DOHH2 (cell line): ENCODE data around the gene SNIP1.

Experiments
- H3F3A ChIP-seq: fragments of 200-600 bp; sonication (generic), shearing (Covaris generic); 2 replicates; pipeline ENCODE4 v1.6.0; 2016; ENCODE audit warnings: antibody characterized with exemption, mild to moderate bottlenecking; ENCODE audit not compliant: control insufficient read depth, insufficient read depth
- H3K27ac ChIP-seq: fragments of 200-600 bp; sonication (generic); 2 replicates; pipeline ENCODE4 v1.5.1; 2014; ENCODE audit warnings: low read depth, mild to moderate bottlenecking, low read length, moderate library complexity
- H3K27me3 ChIP-seq: fragments of 200-600 bp; sonication (generic); 2 replicates; pipeline ENCODE4 v1.6.1; 2014; ENCODE audit warnings: mild to moderate bottlenecking, low read length, mixed read lengths; ENCODE audit not compliant: control insufficient read depth
- H3K36me3 ChIP-seq: fragments of 200-600 bp; sonication (generic); 2 replicates; pipeline ENCODE4 v1.6.1; 2014; ENCODE audit warnings: mild to moderate bottlenecking, low read length, moderate library complexity, mixed read lengths; ENCODE audit not compliant: control insufficient read depth
- H3K4me1 ChIP-seq: fragments of 200-600 bp; sonication (generic); 2 replicates; pipeline ENCODE4 v1.6.1; 2014; ENCODE audit warnings: mild to moderate bottlenecking, low read length, mixed read lengths; ENCODE audit not compliant: control insufficient read depth
- H3K4me2 ChIP-seq: fragments of 200-600 bp; sonication (generic); 2 replicates; pipeline ENCODE4 v1.6.0; 2014; ENCODE audit warnings: mild to moderate bottlenecking, low read length, moderate library complexity
- H3K4me3 ChIP-seq: fragments of 200-600 bp; sonication (generic); 2 replicates; pipeline ENCODE4 v1.5.1; 2014; ENCODE audit warnings: mild to moderate bottlenecking, low read length, mixed read lengths
- H3K79me2 ChIP-seq: fragments of 200-600 bp; sonication (generic); 2 replicates; pipeline ENCODE4 v1.6.1; 2014; ENCODE audit warnings: mild to moderate bottlenecking, low read length, mixed read lengths; ENCODE audit not compliant: control insufficient read depth
- H3K9me2 ChIP-seq: fragments of 200-600 bp; sonication (generic); replicated peaks from 2 replicates; pipeline ENCODE4 v1.6.1; 2014; ENCODE audit warnings: mild to moderate bottlenecking, low read length, mixed read lengths; ENCODE audit not compliant: control insufficient read depth
- H3K9me3 ChIP-seq: fragments of 200-600 bp; sonication (generic); 2 replicates; pipeline ENCODE4 v1.6.1; 2014; ENCODE audit warnings: antibody characterized with exemption, low read length, mixed read lengths; ENCODE audit not compliant: control insufficient read depth, insufficient read depth
- H4K20me1 ChIP-seq: fragments of 200-600 bp; sonication (generic); 2 replicates; pipeline ENCODE4 v1.6.0; 2014; ENCODE audit warnings: low read depth, mild to moderate bottlenecking, antibody characterized with exemption, low read length, moderate library complexity; ENCODE audit not compliant: control insufficient read depth, insufficient read depth
- EZH2phosphoT487 ChIP-seq: fragments of 200-600 bp; sonication (generic); IDR thresholded peaks from 2 replicates; pipeline ENCODE4 v1.6.1; 2017; ENCODE audit warnings: borderline replicate concordance, mild to moderate bottlenecking, antibody characterized with exemption, low read length, moderate library complexity, mixed read lengths
- TF ChIP-seq, protein P1 (sequence below): fragments of 200-600 bp; sonication (generic); IDR thresholded peaks from one replicate; pipeline ENCODE4 v1.5.1; 2014; ENCODE audit warnings: antibody characterized with exemption, mild to moderate bottlenecking, low read depth, low read length; ENCODE audit not compliant: poor library complexity, severe bottlenecking

Gene SNIP1

DNA sequence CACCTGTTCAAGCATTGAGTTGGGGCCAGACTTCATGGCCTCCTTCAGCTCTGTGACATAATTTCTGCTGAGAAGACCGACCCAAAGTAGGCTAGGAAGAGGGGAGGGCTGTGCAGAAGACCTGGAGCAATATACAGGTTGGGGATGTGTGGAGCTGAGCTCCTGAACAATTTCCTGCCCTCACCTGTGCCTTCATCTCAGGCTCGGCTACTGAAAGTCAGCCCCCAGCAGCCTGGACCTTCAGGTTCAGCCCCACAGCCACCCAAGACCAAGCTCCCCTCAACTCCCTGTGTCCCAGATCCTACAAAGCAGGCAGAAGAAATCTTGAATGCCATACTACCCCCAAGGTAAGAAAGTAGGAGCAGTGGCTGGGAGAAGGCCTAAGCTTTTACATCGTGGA, 3.3 kb upstream of the SNIP1 start:
- Histone ChIP-seq H3K27ac (no peak overlapping the region), H3K4me1 (peaks cover 17% of the 10 kb centered on the region), H3K4me3 (no peak overlapping the region), H3K9me2 (no peaks in the 10 kb centered on the region), H3K36me3 (peaks cover 15% of the 10 kb centered on the region), H3K27me3 (no peaks in the 10 kb centered on the region), H3K9me3 (peaks cover 6% of the 10 kb centered on the region; the same call in 1 of the 2 replicates), H3K79me2 (peaks cover 17% of the 10 kb centered on the region), H4K20me1 (no peaks in the 10 kb centered on the region; the same call in 1 of the 2 replicates), H3F3A (no peaks in the 10 kb centered on the region), H3K4me2 (no peak overlapping the region)
- no peak for TF ChIP-seq EZH2phosphoT487
- TF ChIP-seq, protein P1, sequence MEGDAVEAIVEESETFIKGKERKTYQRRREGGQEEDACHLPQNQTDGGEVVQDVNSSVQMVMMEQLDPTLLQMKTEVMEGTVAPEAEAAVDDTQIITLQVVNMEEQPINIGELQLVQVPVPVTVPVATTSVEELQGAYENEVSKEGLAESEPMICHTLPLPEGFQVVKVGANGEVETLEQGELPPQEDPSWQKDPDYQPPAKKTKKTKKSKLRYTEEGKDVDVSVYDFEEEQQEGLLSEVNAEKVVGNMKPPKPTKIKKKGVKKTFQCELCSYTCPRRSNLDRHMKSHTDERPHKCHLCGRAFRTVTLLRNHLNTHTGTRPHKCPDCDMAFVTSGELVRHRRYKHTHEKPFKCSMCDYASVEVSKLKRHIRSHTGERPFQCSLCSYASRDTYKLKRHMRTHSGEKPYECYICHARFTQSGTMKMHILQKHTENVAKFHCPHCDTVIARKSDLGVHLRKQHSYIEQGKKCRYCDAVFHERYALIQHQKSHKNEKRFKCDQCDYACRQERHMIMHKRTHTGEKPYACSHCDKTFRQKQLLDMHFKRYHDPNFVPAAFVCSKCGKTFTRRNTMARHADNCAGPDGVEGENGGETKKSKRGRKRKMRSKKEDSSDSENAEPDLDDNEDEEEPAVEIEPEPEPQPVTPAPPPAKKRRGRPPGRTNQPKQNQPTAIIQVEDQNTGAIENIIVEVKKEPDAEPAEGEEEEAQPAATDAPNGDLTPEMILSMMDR = no peak

DNA sequence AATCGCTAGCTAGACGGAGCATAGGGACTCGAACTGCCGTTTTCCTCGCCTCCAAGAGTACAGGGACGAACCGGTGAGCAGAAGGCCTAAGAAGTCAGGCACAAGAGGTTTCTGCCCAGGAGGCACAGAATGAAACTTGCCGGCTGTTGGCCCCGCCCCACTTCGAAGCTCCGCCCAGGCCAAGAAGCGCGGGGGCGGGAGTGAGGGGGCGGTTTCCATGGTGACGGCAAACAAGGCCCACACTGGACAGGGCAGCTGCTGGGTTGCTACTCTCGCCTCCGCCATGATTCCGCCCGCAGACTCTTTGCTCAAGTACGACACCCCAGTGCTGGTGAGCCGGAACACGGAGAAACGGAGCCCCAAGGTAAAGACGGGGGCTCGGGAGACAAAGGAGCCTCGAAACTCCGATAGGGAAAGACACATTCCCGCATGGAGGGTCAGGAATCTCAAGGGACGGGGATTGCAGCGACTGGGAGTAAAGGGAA, 2.7 kb upstream of the SNIP1 start, which contains the start of gene DNALI1:
Gene DNALI1 (plus strand): TSS at position 229 of the 485 bp plus-strand sequence. CDS start 55 bp downstream, at position 284.
- H4K20me1 ChIP-seq = no peaks in the 10 kb centered on the region; the same call in 1 of the 2 replicates
- H3K36me3 ChIP-seq = peaks cover 17% of the 10 kb centered on the region
- no peak within 1 kb of the TSS for H3K4me2 ChIP-seq
- TF ChIP-seq EZH2phosphoT487 = no peak
- TF ChIP-seq, protein P1 = no peak
- peaks cover 6% of the 10 kb centered on the region; the same call in 1 of the 2 replicates for H3K9me3 ChIP-seq
- H3K4me3 ChIP-seq = no peak within 1 kb of the TSS
- peaks cover 18% of the 10 kb centered on the region for H3K4me1 ChIP-seq
- H3F3A ChIP-seq = no peaks in the 10 kb centered on the region
- no peaks in the 10 kb centered on the region for H3K9me2 ChIP-seq
- H3K79me2 ChIP-seq = peaks cover 24% of the 10 kb centered on the region
- H3K27ac ChIP-seq = no peak within 1 kb of the TSS
- H3K27me3 ChIP-seq = no peaks in the 10 kb centered on the region

DNA sequence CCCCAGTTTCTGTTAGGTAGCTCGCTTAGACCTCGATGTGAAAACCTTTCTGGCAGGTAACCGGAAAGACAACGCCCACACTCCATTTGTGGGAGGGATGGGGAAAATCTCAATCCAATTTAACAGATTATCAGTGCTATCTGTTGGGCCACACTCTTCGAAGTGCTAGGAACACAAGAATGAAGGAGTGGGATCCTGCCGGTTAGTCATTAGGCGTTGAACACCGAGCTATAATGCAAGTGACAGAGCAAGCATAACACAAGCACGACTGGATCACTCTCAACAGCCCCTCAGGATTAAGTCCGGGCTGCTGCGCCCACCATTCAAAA, 531 bp downstream of the SNIP1 start:
- Histone ChIP-seq H3K4me3 (peak overlapping the region; percentile 86), H4K20me1 (no peaks in the 10 kb centered on the region; the same call in 1 of the 2 replicates), H3K27me3 (no peaks in the 10 kb centered on the region), H3K79me2 (peaks cover 42% of the 10 kb centered on the region), H3K36me3 (peaks cover 34% of the 10 kb centered on the region), H3K4me2 (peak overlapping the region; percentile 69), H3K27ac (no peak overlapping the region; the same call in 1 of the 2 replicates), H3K9me3 (peaks cover 6% of the 10 kb centered on the region; the same call in 1 of the 2 replicates), H3K4me1 (peaks cover 18% of the 10 kb centered on the region), H3F3A (no peaks in the 10 kb centered on the region), H3K9me2 (no peaks in the 10 kb centered on the region)
- TF ChIP-seq, protein P1 = no peak
- no peak for TF ChIP-seq EZH2phosphoT487
